Nephron progenitor cell (in vitro differentiated cells): ENCODE measurements around the gene E2F3.

Experiments used
- DNase-seq: peaks from one replicate; pipeline ENCODE4 v3.0.0; 2021
- H3K27ac Mint-ChIP-seq: 2 replicates; pipeline ENCODE4 v1.8.0; 2021; ENCODE audit warnings: mild to moderate bottlenecking, moderate library complexity, mixed read lengths
- H3K27me3 Mint-ChIP-seq: 2 replicates; pipeline ENCODE4 v1.8.0; 2021; ENCODE audit warnings: mild to moderate bottlenecking, low read depth, mixed read lengths; ENCODE audit not compliant: poor library complexity
- H3K36me3 Mint-ChIP-seq: 2 replicates; pipeline ENCODE4 v1.8.0; 2021; ENCODE audit warnings: low read depth, mixed read lengths
- H3K4me1 Mint-ChIP-seq: 2 replicates; pipeline ENCODE4 v1.8.0; 2021; ENCODE audit warnings: mixed read lengths
- H3K4me3 Mint-ChIP-seq: 2 replicates; pipeline ENCODE4 v1.8.0; 2021; ENCODE audit warnings: mild to moderate bottlenecking, moderate library complexity, mixed read lengths
- H3K9me3 Mint-ChIP-seq: 2 replicates; pipeline ENCODE4 v1.8.0; 2021; ENCODE audit warnings: mild to moderate bottlenecking, moderate library complexity, mixed read lengths
- TF ChIP-seq, protein P1 (sequence below): fragments of 200-600 bp; sonication (generic); IDR thresholded peaks from 2 replicates; pipeline ENCODE4 v1.5.0; 2021; ENCODE audit warnings: antibody characterized with exemption

The E2F3 gene

DNA sequence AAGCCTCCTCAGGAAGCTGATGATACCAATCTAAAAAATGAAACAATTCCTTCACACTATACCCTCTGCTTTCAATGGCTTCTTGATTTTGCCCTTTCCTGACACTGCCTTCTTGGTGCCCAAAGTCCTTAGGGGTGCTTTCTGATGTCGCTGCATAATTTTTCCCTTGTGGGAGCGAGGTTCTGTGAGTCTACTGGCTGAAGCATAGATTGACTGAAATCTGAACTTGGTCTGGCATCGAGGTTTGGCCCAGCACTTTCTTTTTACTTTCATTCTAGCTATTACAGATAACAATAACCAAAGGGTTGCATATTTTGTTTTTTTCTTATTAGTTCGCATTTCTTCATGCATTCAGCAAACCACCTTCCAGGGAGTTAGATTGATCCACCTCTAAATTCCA, 65.8 kb downstream of the E2F3 start:
- H3K4me1 Mint-ChIP-seq: no peaks in the 10 kb centered on the region
- H3K36me3 Mint-ChIP-seq: peaks cover 59% of the 10 kb centered on the region
- H3K27me3 Mint-ChIP-seq: peaks cover 7% of the 10 kb centered on the region
- no peak for DNase-seq
- H3K27ac Mint-ChIP-seq: peak overlapping the region; percentile 55
- TF ChIP-seq, protein P1, sequence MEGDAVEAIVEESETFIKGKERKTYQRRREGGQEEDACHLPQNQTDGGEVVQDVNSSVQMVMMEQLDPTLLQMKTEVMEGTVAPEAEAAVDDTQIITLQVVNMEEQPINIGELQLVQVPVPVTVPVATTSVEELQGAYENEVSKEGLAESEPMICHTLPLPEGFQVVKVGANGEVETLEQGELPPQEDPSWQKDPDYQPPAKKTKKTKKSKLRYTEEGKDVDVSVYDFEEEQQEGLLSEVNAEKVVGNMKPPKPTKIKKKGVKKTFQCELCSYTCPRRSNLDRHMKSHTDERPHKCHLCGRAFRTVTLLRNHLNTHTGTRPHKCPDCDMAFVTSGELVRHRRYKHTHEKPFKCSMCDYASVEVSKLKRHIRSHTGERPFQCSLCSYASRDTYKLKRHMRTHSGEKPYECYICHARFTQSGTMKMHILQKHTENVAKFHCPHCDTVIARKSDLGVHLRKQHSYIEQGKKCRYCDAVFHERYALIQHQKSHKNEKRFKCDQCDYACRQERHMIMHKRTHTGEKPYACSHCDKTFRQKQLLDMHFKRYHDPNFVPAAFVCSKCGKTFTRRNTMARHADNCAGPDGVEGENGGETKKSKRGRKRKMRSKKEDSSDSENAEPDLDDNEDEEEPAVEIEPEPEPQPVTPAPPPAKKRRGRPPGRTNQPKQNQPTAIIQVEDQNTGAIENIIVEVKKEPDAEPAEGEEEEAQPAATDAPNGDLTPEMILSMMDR: no peak
- peaks cover 21% of the 10 kb centered on the region for H3K9me3 Mint-ChIP-seq
- H3K4me3 Mint-ChIP-seq: no peak overlapping the region

DNA sequence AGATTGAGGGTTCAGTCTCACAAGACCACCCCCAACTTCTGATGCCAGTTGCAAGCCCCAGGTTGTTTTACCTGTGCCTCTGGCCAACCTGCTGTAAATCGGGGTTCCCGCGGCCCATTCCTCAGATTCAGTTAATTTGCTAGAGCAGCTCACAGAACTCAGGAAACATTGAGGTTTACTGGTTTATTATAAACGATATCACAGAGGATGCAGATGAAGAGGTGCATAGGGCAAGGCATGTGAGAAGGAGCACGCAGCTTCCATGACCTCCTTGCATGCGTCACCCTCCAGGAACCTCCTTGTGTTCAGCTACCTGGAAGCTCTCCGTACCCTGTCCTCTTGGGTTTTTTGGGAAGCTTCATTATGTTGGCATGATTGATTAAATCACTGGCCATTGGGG, 66.5 kb downstream of the E2F3 start:
- Mint-ChIP-seq H3K9me3 (peaks cover 21% of the 10 kb centered on the region), H3K27me3 (peaks cover 7% of the 10 kb centered on the region), H3K27ac (no peak overlapping the region), H3K4me1 (no peaks in the 10 kb centered on the region), H3K36me3 (peaks cover 56% of the 10 kb centered on the region), H3K4me3 (no peak overlapping the region)
- no peak for DNase-seq
- TF ChIP-seq, protein P1: no peak

DNA sequence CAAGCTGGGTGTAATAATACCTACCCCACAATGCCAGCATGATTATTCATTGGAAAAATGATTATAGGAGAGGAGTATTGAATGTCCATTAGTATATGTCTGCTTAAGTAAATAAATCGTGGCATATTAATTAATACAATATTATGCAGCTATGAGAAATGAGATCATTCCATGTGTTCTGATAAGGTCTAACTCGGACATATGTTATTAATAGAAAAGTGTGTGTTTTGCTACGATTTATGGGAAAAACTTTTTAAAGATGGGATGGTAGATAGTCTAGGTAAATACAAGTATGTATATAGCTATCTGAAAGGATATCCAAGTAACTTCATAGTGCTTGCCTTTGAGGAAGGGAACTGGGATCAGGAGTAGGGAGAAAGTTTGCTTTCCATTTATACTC, 71.1 kb downstream of the E2F3 start:
- Mint-ChIP-seq H3K4me1 (no peaks in the 10 kb centered on the region), H3K27ac (no peak overlapping the region)
- no peak for DNase-seq

DNA sequence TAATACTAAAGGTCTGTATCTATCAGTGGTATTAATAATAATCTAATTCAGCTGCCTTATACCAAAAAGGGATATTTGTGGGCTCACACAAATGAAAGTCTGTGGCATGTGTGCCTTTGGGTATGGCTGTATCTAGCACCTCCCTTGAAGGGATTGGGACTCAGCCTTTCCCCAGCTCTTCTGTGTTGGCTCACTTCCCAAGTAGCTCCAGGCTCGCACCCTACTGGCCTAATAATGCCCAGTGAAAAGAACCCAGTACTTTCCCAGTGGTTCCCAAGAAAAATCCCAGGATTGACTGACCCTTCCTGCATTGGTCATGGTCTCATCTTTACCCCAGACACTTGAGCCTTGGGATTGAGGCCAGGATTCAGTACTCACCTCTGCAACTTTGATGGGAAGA, 71.8 kb downstream of the E2F3 start:
- H3K27me3 Mint-ChIP-seq: no peaks in the 10 kb centered on the region
- no peak overlapping the region for H3K4me3 Mint-ChIP-seq
- H3K9me3 Mint-ChIP-seq: no peaks in the 10 kb centered on the region
- no peaks in the 10 kb centered on the region for H3K4me1 Mint-ChIP-seq
- peak overlapping the region; percentile 39 for H3K27ac Mint-ChIP-seq
- TF ChIP-seq, protein P1: no peak
- peaks cover 50% of the 10 kb centered on the region for H3K36me3 Mint-ChIP-seq
- no peak for DNase-seq

More for the DNA sequence above, 71.1 kb downstream of the E2F3 start:
- TF ChIP-seq, protein P1: no peak
- Mint-ChIP-seq H3K9me3 (no peaks in the 10 kb centered on the region), H3K4me3 (no peak overlapping the region), H3K27me3 (peaks cover 4% of the 10 kb centered on the region), H3K36me3 (peaks cover 55% of the 10 kb centered on the region)

DNA sequence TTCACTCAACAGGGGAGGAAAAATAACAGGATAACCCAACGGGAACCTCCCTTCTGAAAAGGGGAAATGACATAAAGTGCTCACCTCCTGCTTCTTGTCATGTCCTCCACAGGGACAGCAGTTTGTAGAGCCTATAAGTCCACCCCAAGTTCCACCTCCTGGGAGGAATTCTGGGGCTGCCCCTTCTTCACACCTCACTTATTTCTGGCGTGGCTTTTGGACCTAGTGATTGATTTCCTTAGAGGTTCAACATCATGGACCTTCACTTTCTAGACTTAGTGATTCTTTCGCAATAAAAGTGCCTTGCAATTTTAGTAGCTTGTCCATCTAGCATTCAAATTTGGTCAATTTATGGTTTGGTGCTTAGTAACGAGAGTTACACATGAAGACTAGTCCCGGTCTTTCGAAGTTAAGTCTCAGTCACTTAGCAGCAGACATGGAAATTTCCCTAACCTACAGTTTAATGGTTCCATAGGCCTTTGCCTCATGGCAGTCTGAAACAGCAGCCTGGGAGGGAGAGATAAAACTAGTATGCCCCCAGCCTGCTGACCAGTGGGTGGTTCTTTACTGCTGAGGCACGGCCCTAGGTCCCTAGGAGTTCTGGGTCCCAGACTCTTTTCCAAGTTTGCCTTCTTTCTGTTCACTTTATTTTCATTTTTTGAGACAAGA, 73.3 kb downstream of the E2F3 start:
- no peak for DNase-seq
- peak overlapping the region; percentile 78 for H3K27ac Mint-ChIP-seq
- H3K4me3 Mint-ChIP-seq: no peak overlapping the region
- TF ChIP-seq, protein P1: no peak
- peaks cover 56% of the 10 kb centered on the region for H3K36me3 Mint-ChIP-seq
- H3K27me3 Mint-ChIP-seq: no peaks in the 10 kb centered on the region
- no peaks in the 10 kb centered on the region for H3K9me3 Mint-ChIP-seq
- peaks cover 2% of the 10 kb centered on the region for H3K4me1 Mint-ChIP-seq

DNA sequence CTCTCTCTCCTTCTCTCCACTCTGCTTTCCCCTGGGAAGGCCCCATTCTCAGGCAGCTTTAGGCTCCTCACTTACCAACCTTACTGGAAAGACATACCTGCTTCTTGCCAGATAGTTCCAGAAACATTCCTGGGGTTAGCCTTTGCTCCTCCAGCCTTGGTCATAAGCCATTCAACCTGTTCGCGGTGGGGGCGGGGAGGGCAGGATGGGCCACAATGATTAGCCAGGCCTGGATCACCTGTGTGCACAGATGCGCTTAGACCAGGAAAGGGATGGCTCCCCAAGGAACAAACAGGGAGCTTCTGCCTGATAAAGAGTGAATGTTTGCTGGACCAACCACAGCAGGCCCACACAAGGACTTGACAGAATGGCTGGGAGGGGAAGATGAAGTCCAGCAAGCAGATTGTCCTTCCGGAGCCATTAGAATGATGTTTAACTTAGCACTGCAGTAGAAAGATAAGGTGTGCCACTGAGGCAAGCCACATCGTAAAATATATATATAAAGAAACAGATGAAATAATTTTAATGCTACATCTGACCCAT, 74.9 kb downstream of the E2F3 start:
- Mint-ChIP-seq H3K9me3 (no peaks in the 10 kb centered on the region), H3K27me3 (no peaks in the 10 kb centered on the region), H3K4me1 (peaks cover 16% of the 10 kb centered on the region), H3K36me3 (peaks cover 67% of the 10 kb centered on the region), H3K27ac (no peak overlapping the region), H3K4me3 (no peak overlapping the region)
- no peak for DNase-seq
- TF ChIP-seq, protein P1: no peak
